GM06990 (cell line): ENCODE measurements around the gene IFNG-AS1.

Experiments used
- DNase-seq: peaks from one replicate; pipeline ENCODE4 v3.0.0-alpha.2; 2011; ENCODE audit not compliant: insufficient read length; ENCODE audit errors: extremely low read depth
- H3K27me3 ChIP-seq: replicated peaks from 2 replicates; pipeline ENCODE4 v1.6.0; 2011; ENCODE audit warnings: low read length; ENCODE audit not compliant: control insufficient read depth, insufficient read depth
- H3K36me3 ChIP-seq: 2 replicates; pipeline ENCODE4 v1.5.1; 2011; ENCODE audit warnings: low read length; ENCODE audit not compliant: control insufficient read depth, insufficient read depth
- H3K4me3 ChIP-seq: replicated peaks from 2 replicates; pipeline ENCODE4 v1.5.1; 2011; ENCODE audit warnings: low read depth, mild to moderate bottlenecking, control low read depth, low read length
- CTCF ChIP-seq: IDR thresholded peaks from 2 replicates; pipeline ENCODE4 v1.5.1; 2011; ENCODE audit warnings: low read length, control low read depth, mild to moderate bottlenecking, inconsistent platforms; ENCODE audit not compliant: insufficient read depth, poor library complexity, severe bottlenecking

IFNG-AS1 gene

GRCh38 chr12:68020699-68021098 lies 31.5 kb downstream of the IFNG-AS1 start:
- Histone ChIP-seq H3K27me3 (no peaks in the 10 kb centered on the region), H3K4me3 (no peak overlapping the region), H3K36me3 (peaks cover 2% of the 10 kb centered on the region)
- TF ChIP-seq CTCF = no peak
- no peak for DNase-seq

- Histone ChIP-seq H3K4me3 (no peak overlapping the region), H3K36me3 (no peaks in the 10 kb centered on the region), H3K27me3 (no peaks in the 10 kb centered on the region)
- DNase-seq = no peak
- no peak for TF ChIP-seq CTCF
Measured at GRCh38 chr12:68028647-68029046, 39.4 kb downstream of the IFNG-AS1 start.

GRCh38 chr12:68030248-68030647 lies 41.0 kb downstream of the IFNG-AS1 start:
- no peaks in the 10 kb centered on the region for H3K36me3 ChIP-seq
- no peak overlapping the region for H3K4me3 ChIP-seq
- H3K27me3 ChIP-seq = no peaks in the 10 kb centered on the region
- DNase-seq = no peak
- no peak for TF ChIP-seq CTCF

- Histone ChIP-seq H3K36me3 (no peaks in the 10 kb centered on the region), H3K4me3 (no peak overlapping the region), H3K27me3 (no peaks in the 10 kb centered on the region)
- DNase-seq = no peak
- TF ChIP-seq CTCF = no peak
Measured at GRCh38 chr12:68031174-68031573, 41.9 kb downstream of the IFNG-AS1 start.

- Histone ChIP-seq H3K36me3 (no peaks in the 10 kb centered on the region), H3K4me3 (no peak overlapping the region), H3K27me3 (no peaks in the 10 kb centered on the region)
- TF ChIP-seq CTCF = no peak
- DNase-seq = no peak
Measured at GRCh38 chr12:68031881-68032739, 42.9 kb downstream of the IFNG-AS1 start.
